K562 (cell line): ENCODE results near the gene SRPX. TPM values are rescaled to one million over a fixed set of nuclear protein-coding genes. Genes with fewer than 3 reads are reported as not detected.

Source experiments
- RERE ChIP-seq: sonication (generic); formaldehyde crosslinking; IDR thresholded peaks from 2 replicates; pipeline ENCODE4 v1.8.0; 2023; ENCODE audit warnings: missing genetic modification reagents, mild to moderate bottlenecking, borderline replicate concordance
- TCF7L2 ChIP-seq: fragments of 150-350 bp; IDR thresholded peaks from 2 replicates; pipeline ENCODE4 v1.6.1; 2016; ENCODE audit warnings: low read depth, mild to moderate bottlenecking, low read length, moderate library complexity
- polyA plus RNA-seq, 8 experiments: library from polyadenylated mRNA; depleted of rRNA in 4 of 8; stranded (reverse) in 5 of 8; unstranded in 3 of 8; fragments of >200 nt; fragmentation: Nextera tagmentation in 2 of 8; fragmentation: Illumina TruSeq in 1 of 8; extraction: Ambion mirVana in 2 of 8; extraction: Trizol in 1 of 8; gene quantifications; 2 replicates each; pipeline versions ENCODE4 v1.2.1 to v1.2.3, GENCODE V29; 2011 to 2014; ENCODE audit warnings: inconsistent platforms in 1 of 8, missing spikeins in 1 of 8
- total RNA-seq, 7 experiments: library from RNA; depleted of rRNA in 6 of 7; stranded (reverse); fragments of >200 nt in 6 of 7; fragmentation: Illumina TruSeq in 2 of 7; extraction: Trizol in 2 of 7; gene quantifications; 2 replicates each; pipeline versions ENCODE4 v1.2.1 to v1.2.3, GENCODE V29; 2011 to 2021; ENCODE audit warnings: low replicate concordance in 1 of 7
- TF ChIP-seq, protein P1 (sequence below): sonication (generic); formaldehyde crosslinking; IDR thresholded peaks from 2 replicates; pipeline ENCODE4 v1.4.0; 2020; ENCODE audit warnings: mild to moderate bottlenecking, missing genetic modification reagents
- TF ChIP-seq, protein P2 (sequence below): IDR thresholded peaks from 2 replicates; pipeline ENCODE4 v1.6.1; 2012; ENCODE audit warnings: low read depth, low read length, improper control_type of control experiment, borderline replicate concordance

Gene SRPX
- total and polyA plus RNA-seq, 9 of the 15 experiments (the other 6 are each of a cell fraction or from before 2014, with no cell fraction given): 0.11 to 0.77 (median 0.38) TPM; not detected in 2

- TF ChIP-seq RERE (CRISPR knock-in tag): no peak
- TF ChIP-seq, protein P1, sequence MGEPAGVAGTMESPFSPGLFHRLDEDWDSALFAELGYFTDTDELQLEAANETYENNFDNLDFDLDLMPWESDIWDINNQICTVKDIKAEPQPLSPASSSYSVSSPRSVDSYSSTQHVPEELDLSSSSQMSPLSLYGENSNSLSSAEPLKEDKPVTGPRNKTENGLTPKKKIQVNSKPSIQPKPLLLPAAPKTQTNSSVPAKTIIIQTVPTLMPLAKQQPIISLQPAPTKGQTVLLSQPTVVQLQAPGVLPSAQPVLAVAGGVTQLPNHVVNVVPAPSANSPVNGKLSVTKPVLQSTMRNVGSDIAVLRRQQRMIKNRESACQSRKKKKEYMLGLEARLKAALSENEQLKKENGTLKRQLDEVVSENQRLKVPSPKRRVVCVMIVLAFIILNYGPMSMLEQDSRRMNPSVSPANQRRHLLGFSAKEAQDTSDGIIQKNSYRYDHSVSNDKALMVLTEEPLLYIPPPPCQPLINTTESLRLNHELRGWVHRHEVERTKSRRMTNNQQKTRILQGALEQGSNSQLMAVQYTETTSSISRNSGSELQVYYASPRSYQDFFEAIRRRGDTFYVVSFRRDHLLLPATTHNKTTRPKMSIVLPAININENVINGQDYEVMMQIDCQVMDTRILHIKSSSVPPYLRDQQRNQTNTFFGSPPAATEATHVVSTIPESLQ: no peak
- no peak for TF ChIP-seq TCF7L2
- TF ChIP-seq, protein P2, sequence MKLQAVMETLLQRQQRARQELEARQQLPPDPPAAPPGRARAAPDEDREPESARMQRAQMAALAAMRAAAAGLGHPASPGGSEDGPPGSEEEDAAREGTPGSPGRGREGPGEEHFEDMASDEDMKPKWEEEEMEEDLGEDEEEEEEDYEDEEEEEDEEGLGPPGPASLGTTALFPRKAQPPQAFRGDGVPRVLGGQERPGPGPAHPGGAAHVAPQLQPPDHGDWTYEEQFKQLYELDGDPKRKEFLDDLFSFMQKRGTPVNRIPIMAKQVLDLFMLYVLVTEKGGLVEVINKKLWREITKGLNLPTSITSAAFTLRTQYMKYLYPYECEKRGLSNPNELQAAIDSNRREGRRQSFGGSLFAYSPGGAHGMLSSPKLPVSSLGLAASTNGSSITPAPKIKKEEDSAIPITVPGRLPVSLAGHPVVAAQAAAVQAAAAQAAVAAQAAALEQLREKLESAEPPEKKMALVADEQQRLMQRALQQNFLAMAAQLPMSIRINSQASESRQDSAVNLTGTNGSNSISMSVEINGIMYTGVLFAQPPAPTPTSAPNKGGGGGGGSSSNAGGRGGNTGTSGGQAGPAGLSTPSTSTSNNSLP: no peak
Measured at GRCh38 chrX:38108364-38108763, 112.3 kb downstream of the SRPX start (continued).
